Thyroid gland (tissue), 4 donors: ENCODE results near the gene NUP62.

Experiments
- CTCF ChIP-seq, 6 experiments: fragments of 200-600 bp in 3 of 6; fragments of 450-650 bp in 3 of 6; sonication (generic) in 3 of 6; IDR thresholded peaks; one replicate each; pipeline ENCODE4 v1.5.1; 2016 to 2019; ENCODE audit warnings: antibody characterized with exemption in 6 of 6, mild to moderate bottlenecking in 2 of 6, inconsistent platforms in 1 of 6, moderate library complexity in 1 of 6
- POLR2A ChIP-seq, 2 donors: fragments of 450-650 bp; IDR thresholded peaks; one replicate each; pipeline ENCODE4 v1.6.1; 2017; ENCODE audit warnings: antibody characterized with exemption in 2 of 2, mild to moderate bottlenecking in 2 of 2, moderate library complexity in 1 of 2

- TF ChIP-seq CTCF (IDR thresholded peaks at IDR 0.05) (no peak), POLR2A (IDR thresholded peaks at IDR 0.05) (no peak)
Observed at GRCh38 chr19:49864890-49865289, 64.4 kb downstream of the NUP62 start.
